WTC11 (cell line): ENCODE data around the gene PTPRT.

ENCODE experiments used
- GABPB1 ChIP-seq: sonication (generic); formaldehyde crosslinking; IDR thresholded peaks from 2 replicates; pipeline ENCODE4 v1.8.1; 2023; ENCODE audit warnings: mild to moderate bottlenecking, missing genetic modification reagents
- NFE2L1 ChIP-seq: sonication (generic); formaldehyde crosslinking; IDR thresholded peaks from 2 replicates; pipeline ENCODE4 v1.8.1; 2023; ENCODE audit warnings: missing genetic modification reagents
- SOX15 ChIP-seq: fragments of 250-450 bp; sonication (Bioruptor Pico); IDR thresholded peaks from 2 replicates; pipeline ENCODE4 v1.9.0; 2021; ENCODE audit warnings: mild to moderate bottlenecking
- ZNF121 ChIP-seq: sonication (generic); formaldehyde crosslinking; IDR thresholded peaks from 2 replicates; pipeline ENCODE4 v1.8.0; 2023; ENCODE audit warnings: missing genetic modification reagents
- TF ChIP-seq, protein P1 (sequence below): fragments of 200-600 bp; IDR thresholded peaks from 2 replicates; pipeline ENCODE4 v1.8.0; 2022; ENCODE audit warnings: antibody characterized with exemption

GRCh38 chr20:42978184-42978974 is 211.3 kb downstream of the PTPRT start:
- TF ChIP-seq NFE2L1 (CRISPR knock-in tag), result no peak
- TF ChIP-seq, protein P1, sequence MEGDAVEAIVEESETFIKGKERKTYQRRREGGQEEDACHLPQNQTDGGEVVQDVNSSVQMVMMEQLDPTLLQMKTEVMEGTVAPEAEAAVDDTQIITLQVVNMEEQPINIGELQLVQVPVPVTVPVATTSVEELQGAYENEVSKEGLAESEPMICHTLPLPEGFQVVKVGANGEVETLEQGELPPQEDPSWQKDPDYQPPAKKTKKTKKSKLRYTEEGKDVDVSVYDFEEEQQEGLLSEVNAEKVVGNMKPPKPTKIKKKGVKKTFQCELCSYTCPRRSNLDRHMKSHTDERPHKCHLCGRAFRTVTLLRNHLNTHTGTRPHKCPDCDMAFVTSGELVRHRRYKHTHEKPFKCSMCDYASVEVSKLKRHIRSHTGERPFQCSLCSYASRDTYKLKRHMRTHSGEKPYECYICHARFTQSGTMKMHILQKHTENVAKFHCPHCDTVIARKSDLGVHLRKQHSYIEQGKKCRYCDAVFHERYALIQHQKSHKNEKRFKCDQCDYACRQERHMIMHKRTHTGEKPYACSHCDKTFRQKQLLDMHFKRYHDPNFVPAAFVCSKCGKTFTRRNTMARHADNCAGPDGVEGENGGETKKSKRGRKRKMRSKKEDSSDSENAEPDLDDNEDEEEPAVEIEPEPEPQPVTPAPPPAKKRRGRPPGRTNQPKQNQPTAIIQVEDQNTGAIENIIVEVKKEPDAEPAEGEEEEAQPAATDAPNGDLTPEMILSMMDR, result no peak
- no peak for TF ChIP-seq ZNF121
- TF ChIP-seq SOX15, result no peak
- TF ChIP-seq GABPB1 (CRISPR knock-in tag), result no peak
